SK-N-SH (cell line): ENCODE results near the gene ANKRD65. TPM values are rescaled to one million over a fixed set of nuclear protein-coding genes. Genes with fewer than 3 reads are reported as not detected.

Experiments used
- CTCF ChIA-PET: fragments of 300-600, 350-600 bp; formaldehyde crosslinking; extraction: SDS; loops from one replicate; lab custom pipeline; 2021; lab: Yijun Ruan, JAX
- POLR2A ChIA-PET: fragments of 350-600 bp; sonication (Branson Sonifier 250); formaldehyde crosslinking; extraction: SDS; loops from one replicate; lab custom pipeline; 2020; ENCODE audit warnings: antibody characterized with exemption, inconsistent platforms; lab: Yijun Ruan, JAX
- DNase-seq: peaks from one replicate; pipeline ENCODE4 v3.0.0; 2012
- H2AFZ ChIP-seq: fragments of 200-600 bp; sonication (generic); 2 replicates; pipeline ENCODE4 v1.8.1; 2016; ENCODE audit warnings: antibody characterized with exemption, mild to moderate bottlenecking, low read depth
- H3F3A ChIP-seq: fragments of 200-600 bp; sonication (generic); replicated peaks from 2 replicates; pipeline ENCODE3; 2016; ENCODE audit warnings: antibody characterized with exemption, mild to moderate bottlenecking; ENCODE audit not compliant: insufficient read depth
- H3K27ac ChIP-seq, 2 experiments: fragments of 200-500 bp in 1 of 2; fragments of 200-600 bp in 1 of 2; sonication (Bioruptor generic) in 1 of 2; sonication (generic), shearing (Covaris generic) in 1 of 2; 2 replicates each; pipeline versions ENCODE4 v1.5.1 to v1.6.1; 2014 to 2016; ENCODE audit warnings: low read depth in 2 of 2, inconsistent platforms in 1 of 2, low read length in 1 of 2, mild to moderate bottlenecking in 1 of 2, mixed read lengths in 1 of 2
- H3K27me3 ChIP-seq: fragments of 200-600 bp; sonication (generic), shearing (Covaris generic); 2 replicates; pipeline ENCODE4 v1.6.1; 2016; ENCODE audit warnings: mixed run types; ENCODE audit not compliant: insufficient read depth
- H3K36me3 ChIP-seq, 2 experiments: fragments of 200-500 bp in 1 of 2; fragments of 200-600 bp in 1 of 2; sonication (Bioruptor generic) in 1 of 2; sonication (generic) in 1 of 2; replicated peaks in 1 of 2; 2 replicates each; pipeline versions ENCODE3 to v1.5.1; 2014 to 2016; ENCODE audit warnings: low read length in 1 of 2, mild to moderate bottlenecking in 1 of 2; ENCODE audit not compliant: insufficient read depth in 2 of 2, control insufficient read depth in 1 of 2
- H3K4me1 ChIP-seq, 2 experiments: fragments of 200-500 bp in 1 of 2; fragments of 200-600 bp in 1 of 2; sonication (Bioruptor generic) in 1 of 2; sonication (generic), shearing (Covaris generic) in 1 of 2; 2 replicates each; pipeline versions ENCODE4 v1.5.1 to v1.6.1; 2014 to 2016; ENCODE audit warnings: low read depth in 1 of 2, low read length in 1 of 2, mixed run types in 1 of 2; ENCODE audit not compliant: insufficient read depth in 2 of 2, control insufficient read depth in 1 of 2
- H3K4me2 ChIP-seq: fragments of 200-600 bp; sonication (generic), shearing (Covaris generic); 2 replicates; pipeline ENCODE4 v1.6.1; 2017; ENCODE audit warnings: mixed run types
- H3K4me3 ChIP-seq, 2 experiments: fragments of 200-500 bp in 1 of 2; fragments of 200-600 bp in 1 of 2; sonication (Bioruptor generic) in 1 of 2; sonication (generic), shearing (Covaris generic) in 1 of 2; 2 replicates each; pipeline versions ENCODE4 v1.5.1 to v1.8.1; 2014 to 2016; ENCODE audit warnings: low read depth in 2 of 2, inconsistent platforms in 1 of 2, low read length in 1 of 2, mild to moderate bottlenecking in 1 of 2, mixed read lengths in 1 of 2, moderate library complexity in 1 of 2
- H3K79me2 ChIP-seq: fragments of 200-600 bp; sonication (generic); 2 replicates; pipeline ENCODE4 v1.8.1; 2017; ENCODE audit warnings: mild to moderate bottlenecking; ENCODE audit not compliant: insufficient read depth
- H3K9ac ChIP-seq: fragments of 200-600 bp; sonication (generic); 2 replicates; pipeline ENCODE4 v1.6.1; 2017; ENCODE audit warnings: mixed run types
- H3K9me2 ChIP-seq: fragments of 200-600 bp; sonication (generic); 2 replicates; pipeline ENCODE4 v1.6.1; 2017; ENCODE audit warnings: mixed run types
- H3K9me3 ChIP-seq: fragments of 200-600 bp; sonication (generic); 2 replicates; pipeline ENCODE4 v1.6.1; 2017; ENCODE audit warnings: mixed run types, mild to moderate bottlenecking, moderate library complexity
- H4K20me1 ChIP-seq: fragments of 200-600 bp; sonication (generic); 2 replicates; pipeline ENCODE4 v1.6.1; 2017; ENCODE audit warnings: mild to moderate bottlenecking, mixed run types; ENCODE audit not compliant: insufficient read depth
- EZH2phosphoT487 ChIP-seq: fragments of 200-600 bp; sonication (generic); IDR thresholded peaks from 2 replicates; pipeline ENCODE4 v1.6.1; 2017; ENCODE audit warnings: low read depth, mixed run types, mild to moderate bottlenecking, antibody characterized with exemption, moderate library complexity, borderline replicate concordance
- GATA2 ChIP-seq: sonication (generic); formaldehyde crosslinking; IDR thresholded peaks from 2 replicates; pipeline ENCODE4 v1.5.0; 2020; ENCODE audit warnings: mild to moderate bottlenecking, missing genetic modification reagents
- MXI1 ChIP-seq: IDR thresholded peaks from 2 replicates; pipeline ENCODE4 v1.6.1; 2012; ENCODE audit warnings: mild to moderate bottlenecking, low read depth, low read length, improper control_type of control experiment
- PBX3 ChIP-seq: IDR thresholded peaks from 2 replicates; pipeline ENCODE4; 2012
- TEAD4 ChIP-seq: IDR thresholded peaks from 2 replicates; pipeline ENCODE4 v1.4.0; 2012; ENCODE audit warnings: mild to moderate bottlenecking, borderline replicate concordance; ENCODE audit not compliant: insufficient read depth
- WGBS: methylation state at CpG from one replicate; pipeline ENCODE4 v1.1.6; 2017; ENCODE audit warnings: low lambda C conversion rate; 5-methylcytosine and 5-hydroxymethylcytosine counted together
- polyA plus RNA-seq, 3 experiments: library from polyadenylated mRNA; depleted of rRNA; stranded (reverse); fragments of >200 nt; gene quantifications; 2 replicates each; pipeline ENCODE4 v1.2.3, GENCODE V29; 2012
- TF ChIP-seq, protein P1 (sequence below): fragments of 150-350 bp; IDR thresholded peaks from 2 replicates; pipeline ENCODE4 v1.6.1; 2016; ENCODE audit warnings: mild to moderate bottlenecking, low read depth, low read length
- TF ChIP-seq, protein P2 (sequence below): IDR thresholded peaks from 2 replicates; pipeline ENCODE4 v1.4.0; 2012; ENCODE audit warnings: low read depth, borderline replicate concordance

Gene ANKRD65
- polyA plus RNA-seq, 1 of the 3 experiments (the other 2 are of a cell fraction), result 0.07 TPM

- Histone ChIP-seq H3K36me3 (no peaks in the 10 kb centered on the region), H3F3A (peaks cover 3% of the 10 kb centered on the region), H3K4me3 (no peak overlapping the region), H3K79me2 (no peaks in the 10 kb centered on the region), H3K9me2 (no peaks in the 10 kb centered on the region), H2AFZ (no peak overlapping the region), H3K27me3 (no peaks in the 10 kb centered on the region), H3K9ac (no peak overlapping the region), H3K4me2 (no peak overlapping the region), H3K27ac (no peak overlapping the region), H4K20me1 (no peaks in the 10 kb centered on the region), H3K9me3 (no peaks in the 10 kb centered on the region), H3K4me1 (peaks cover 0 to 6% of the 10 kb centered on the region in 2 experiments; a peak in 2 of 4 replicates)
- 91% methylated on average over 11 of the region's 19 CpGs for WGBS
- POLR2A ChIA-PET, result no interaction called here
- no peak for TF ChIP-seq TEAD4
- TF ChIP-seq MXI1, result no peak
- TF ChIP-seq, protein P1, sequence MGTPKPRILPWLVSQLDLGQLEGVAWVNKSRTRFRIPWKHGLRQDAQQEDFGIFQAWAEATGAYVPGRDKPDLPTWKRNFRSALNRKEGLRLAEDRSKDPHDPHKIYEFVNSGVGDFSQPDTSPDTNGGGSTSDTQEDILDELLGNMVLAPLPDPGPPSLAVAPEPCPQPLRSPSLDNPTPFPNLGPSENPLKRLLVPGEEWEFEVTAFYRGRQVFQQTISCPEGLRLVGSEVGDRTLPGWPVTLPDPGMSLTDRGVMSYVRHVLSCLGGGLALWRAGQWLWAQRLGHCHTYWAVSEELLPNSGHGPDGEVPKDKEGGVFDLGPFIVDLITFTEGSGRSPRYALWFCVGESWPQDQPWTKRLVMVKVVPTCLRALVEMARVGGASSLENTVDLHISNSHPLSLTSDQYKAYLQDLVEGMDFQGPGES, result no peak
- DNase-seq, result peak; percentile 32
- CTCF ChIA-PET, result no interaction called here
Measured at GRCh38 chr1:1426496-1427105, 5.5 kb upstream of the ANKRD65 start.

DNA sequence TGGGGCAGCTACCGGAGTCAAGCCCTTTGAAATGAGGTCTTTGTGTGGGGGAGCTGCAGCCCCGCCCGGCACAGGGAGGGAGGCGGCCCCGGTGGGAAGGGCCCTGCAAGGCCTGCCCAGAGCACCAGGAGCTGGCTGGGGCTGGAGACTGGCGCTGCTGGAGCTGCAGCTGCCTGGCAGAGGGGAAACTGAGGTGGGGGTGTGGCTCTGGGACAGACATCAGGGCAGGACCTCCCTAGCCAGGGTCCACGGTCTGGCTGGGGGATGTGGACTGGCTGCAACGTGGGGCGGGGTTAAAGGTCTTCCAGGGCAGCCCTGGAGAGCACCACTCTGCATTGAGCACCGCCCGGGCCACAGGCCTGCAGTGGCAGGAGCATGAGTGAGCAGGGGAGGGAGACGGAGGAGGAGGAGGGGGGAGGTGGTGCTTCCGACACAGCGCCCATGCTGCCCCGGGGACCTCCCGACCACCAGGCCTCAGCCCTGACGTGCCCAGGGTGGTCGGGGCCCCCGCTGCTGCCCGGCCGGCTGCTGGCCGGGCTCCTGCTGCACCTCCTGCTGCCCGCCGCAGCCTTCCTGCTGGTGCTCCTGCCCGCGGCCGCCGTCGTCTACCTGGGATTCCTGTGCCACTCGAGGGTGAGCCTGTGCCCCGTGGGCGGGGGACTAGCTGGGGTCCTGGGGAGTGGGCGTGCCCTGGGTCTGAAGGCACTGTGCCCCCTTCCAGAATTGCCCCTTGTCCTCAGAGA is 4.8 kb upstream of the ANKRD65 start:
- Histone ChIP-seq H3K9me3 (no peaks in the 10 kb centered on the region), H2AFZ (no peak overlapping the region), H3K4me1 (peaks cover 0 to 5% of the 10 kb centered on the region in 2 experiments; a peak in 2 of 4 replicates), H3K4me3 (no peak overlapping the region), H4K20me1 (no peaks in the 10 kb centered on the region), H3K4me2 (no peak overlapping the region), H3K27ac (no peak overlapping the region), H3K9ac (no peak overlapping the region), H3F3A (peaks cover 3% of the 10 kb centered on the region), H3K36me3 (no peaks in the 10 kb centered on the region), H3K27me3 (no peaks in the 10 kb centered on the region), H3K9me2 (no peaks in the 10 kb centered on the region), H3K79me2 (no peaks in the 10 kb centered on the region)
- 76% methylated on average over 5 of the region's 33 CpGs for WGBS
- TF ChIP-seq PBX3 (no peak), GATA2 (CRISPR knock-in tag) (no peak), TEAD4 (no peak), EZH2phosphoT487 (no peak)
- TF ChIP-seq, protein P2, sequence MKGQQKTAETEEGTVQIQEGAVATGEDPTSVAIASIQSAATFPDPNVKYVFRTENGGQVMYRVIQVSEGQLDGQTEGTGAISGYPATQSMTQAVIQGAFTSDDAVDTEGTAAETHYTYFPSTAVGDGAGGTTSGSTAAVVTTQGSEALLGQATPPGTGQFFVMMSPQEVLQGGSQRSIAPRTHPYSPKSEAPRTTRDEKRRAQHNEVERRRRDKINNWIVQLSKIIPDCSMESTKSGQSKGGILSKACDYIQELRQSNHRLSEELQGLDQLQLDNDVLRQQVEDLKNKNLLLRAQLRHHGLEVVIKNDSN, result no peak
- POLR2A ChIA-PET, result no interaction called here
- CTCF ChIA-PET, result no interaction called here
- DNase-seq, result no peak
